ENCODE results near the gene CNTRL.
"Not testable (repeated sequence)": the region's sequence is repeated elsewhere in the genome, so short reads cannot be mapped to it uniquely, and the experiment has no call there.

CNTRL gene

GRCh38 chr9:121088576-121088975 lies 13.8 kb downstream of the CNTRL start:
- no peak for TF ChIP-seq CTCF (IDR thresholded peaks at IDR 0.05; ENCODE audit: low read depth, low read length, missing control alignments)
- DNase-seq (ENCODE audit: extremely low read depth, low read depth), result no peak
- no peak overlapping the region for H3K4me3 ChIP-seq (replicated peaks; ENCODE audit: low read depth, low read length)

GRCh38 chr9:121090743-121091142 lies 16.0 kb downstream of the CNTRL start:
- not testable (repeated sequence) for H3K4me3 ChIP-seq (replicated peaks; ENCODE audit: low read depth, low read length)

GRCh38 chr9:121095057-121095456 lies 20.3 kb downstream of the CNTRL start:
- no peak for TF ChIP-seq CTCF (IDR thresholded peaks at IDR 0.05; ENCODE audit: low read depth, low read length, missing control alignments)
- DNase-seq (ENCODE audit: extremely low read depth, low read depth), result no peak

More at GRCh38 chr9:121090743-121091142, 16.0 kb downstream of the CNTRL start:
- DNase-seq (ENCODE audit: extremely low read depth, low read depth), result not testable (repeated sequence)

GRCh38 chr9:121098567-121099198 lies 23.9 kb downstream of the CNTRL start:
- no peak for TF ChIP-seq CTCF (IDR thresholded peaks at IDR 0.05; ENCODE audit: low read depth, low read length, missing control alignments)

More at GRCh38 chr9:121095057-121095456, 20.3 kb downstream of the CNTRL start:
- H3K4me3 ChIP-seq (replicated peaks; ENCODE audit: low read depth, low read length), result no peak overlapping the region

GRCh38 chr9:121104054-121104453 lies 29.3 kb downstream of the CNTRL start:
- DNase-seq (ENCODE audit: extremely low read depth, low read depth); H3K4me3 ChIP-seq (replicated peaks; ENCODE audit: low read depth, low read length): not testable (repeated sequence)

More at GRCh38 chr9:121098567-121099198, 23.9 kb downstream of the CNTRL start:
- DNase-seq (ENCODE audit: extremely low read depth, low read depth), result no peak
- no peak overlapping the region for H3K4me3 ChIP-seq (replicated peaks; ENCODE audit: low read depth, low read length)

- no peak for DNase-seq (ENCODE audit: extremely low read depth, low read depth)
- no peak for TF ChIP-seq CTCF (IDR thresholded peaks at IDR 0.05; ENCODE audit: low read depth, low read length, missing control alignments)
- no peak overlapping the region for H3K4me3 ChIP-seq (replicated peaks; ENCODE audit: low read depth, low read length)
Observed at GRCh38 chr9:121105531-121105930, 30.8 kb downstream of the CNTRL start.

- TF ChIP-seq CTCF (IDR thresholded peaks at IDR 0.05; ENCODE audit: low read depth, low read length, missing control alignments), result no peak
- no peak for DNase-seq (ENCODE audit: extremely low read depth, low read depth)
- H3K4me3 ChIP-seq (replicated peaks; ENCODE audit: low read depth, low read length), result no peak overlapping the region
Observed at GRCh38 chr9:121107029-121107428, 32.3 kb downstream of the CNTRL start.

GRCh38 chr9:121107881-121108280 lies 33.1 kb downstream of the CNTRL start:
- no peak overlapping the region for H3K4me3 ChIP-seq (replicated peaks; ENCODE audit: low read depth, low read length)
- no peak for DNase-seq (ENCODE audit: extremely low read depth, low read depth)
- TF ChIP-seq CTCF (IDR thresholded peaks at IDR 0.05; ENCODE audit: low read depth, low read length, missing control alignments), result no peak
